ENCODE data around the gene EGFR. TPM values are rescaled to one million over a fixed set of nuclear protein-coding genes. Genes with fewer than 3 reads are reported as not detected.

The EGFR gene
- total RNA-seq, 2 experiments from 2014 or later: not detected

DNA sequence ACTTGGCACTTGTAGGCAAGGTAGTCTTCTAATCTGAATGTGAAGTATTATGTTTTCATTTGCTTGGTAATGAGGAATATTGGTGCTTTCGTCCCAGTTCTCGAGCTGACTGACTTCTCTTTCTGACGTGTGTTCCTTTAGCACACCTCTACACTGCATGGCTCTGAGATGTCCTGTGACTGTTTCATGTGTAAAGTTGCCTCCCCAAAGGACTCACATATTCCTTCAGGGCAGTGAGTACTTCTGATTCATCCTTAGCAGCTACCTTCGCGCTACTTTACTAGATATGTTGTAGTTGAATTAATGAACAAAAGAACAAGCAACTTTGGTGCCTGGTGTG, 113.7 kb downstream of the EGFR start:
- POLR2A ChIA-PET: no interaction called here
- no peaks in the 10 kb centered on the region for H3K9me3 Mint-ChIP-seq
- no peak overlapping the region for H3K4me3 Mint-ChIP-seq

DNA sequence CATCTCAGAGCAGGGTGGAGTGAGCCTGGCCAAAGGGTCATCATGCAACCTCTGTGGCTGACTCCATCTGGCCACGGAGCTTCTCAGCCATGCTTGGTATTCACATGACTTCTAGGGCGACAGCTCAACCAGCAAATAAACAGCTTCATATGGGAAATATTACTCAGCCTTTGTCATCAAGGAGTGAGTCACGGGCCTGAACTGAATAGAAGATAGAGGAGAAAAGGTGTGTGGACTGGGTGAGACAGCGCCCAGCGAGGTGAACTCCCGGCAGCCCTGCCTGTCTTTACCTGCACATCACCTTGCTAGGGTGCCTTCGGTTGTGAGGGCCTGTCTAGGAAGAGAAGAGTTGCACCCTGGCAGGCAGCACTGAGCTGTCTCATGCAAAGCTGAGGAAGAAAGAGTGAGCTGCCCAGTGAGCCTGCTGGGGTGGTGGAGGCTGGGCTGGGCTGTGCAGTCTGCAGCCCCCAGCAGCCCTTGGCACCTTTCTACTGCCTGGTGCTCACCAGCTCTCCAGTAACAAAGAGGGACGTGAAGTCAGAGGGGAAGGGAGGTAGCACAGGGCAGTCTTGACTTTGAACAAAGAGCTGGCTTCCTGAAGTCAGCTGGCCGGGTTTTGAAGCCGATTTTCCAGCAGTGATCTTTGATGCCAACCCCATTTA, 114.2 kb downstream of the EGFR start:
- CTCF ChIA-PET: interaction anchor here (1.0 kb wide), 1 partner anchor 122 kb away, joined by 3 read pairs; no protein-coding TSS in a partner anchor
- no peak for DNase-seq
- H3K27me3 Mint-ChIP-seq: peaks cover 21% of the 10 kb centered on the region
- no peaks in the 10 kb centered on the region for H3K36me3 Mint-ChIP-seq (ENCODE audit: low read depth)
- H3K4me3 Mint-ChIP-seq: no peak overlapping the region
- H3K27ac Mint-ChIP-seq: no peak overlapping the region
- H3K4me1 Mint-ChIP-seq: peaks cover 20% of the 10 kb centered on the region
- no peaks in the 10 kb centered on the region for H3K9me3 Mint-ChIP-seq
- POLR2A ChIA-PET: no interaction called here

More for the DNA sequence above, 113.7 kb downstream of the EGFR start:
- CTCF ChIA-PET: interaction anchor here (1.0 kb wide), 1 partner anchor 123 kb away, joined by 3 read pairs; no protein-coding TSS in a partner anchor
- Mint-ChIP-seq H3K36me3 (ENCODE audit: low read depth) (no peaks in the 10 kb centered on the region), H3K27me3 (peaks cover 17% of the 10 kb centered on the region), H3K4me1 (peaks cover 20% of the 10 kb centered on the region), H3K27ac (no peak overlapping the region)
- no peak for DNase-seq

DNA sequence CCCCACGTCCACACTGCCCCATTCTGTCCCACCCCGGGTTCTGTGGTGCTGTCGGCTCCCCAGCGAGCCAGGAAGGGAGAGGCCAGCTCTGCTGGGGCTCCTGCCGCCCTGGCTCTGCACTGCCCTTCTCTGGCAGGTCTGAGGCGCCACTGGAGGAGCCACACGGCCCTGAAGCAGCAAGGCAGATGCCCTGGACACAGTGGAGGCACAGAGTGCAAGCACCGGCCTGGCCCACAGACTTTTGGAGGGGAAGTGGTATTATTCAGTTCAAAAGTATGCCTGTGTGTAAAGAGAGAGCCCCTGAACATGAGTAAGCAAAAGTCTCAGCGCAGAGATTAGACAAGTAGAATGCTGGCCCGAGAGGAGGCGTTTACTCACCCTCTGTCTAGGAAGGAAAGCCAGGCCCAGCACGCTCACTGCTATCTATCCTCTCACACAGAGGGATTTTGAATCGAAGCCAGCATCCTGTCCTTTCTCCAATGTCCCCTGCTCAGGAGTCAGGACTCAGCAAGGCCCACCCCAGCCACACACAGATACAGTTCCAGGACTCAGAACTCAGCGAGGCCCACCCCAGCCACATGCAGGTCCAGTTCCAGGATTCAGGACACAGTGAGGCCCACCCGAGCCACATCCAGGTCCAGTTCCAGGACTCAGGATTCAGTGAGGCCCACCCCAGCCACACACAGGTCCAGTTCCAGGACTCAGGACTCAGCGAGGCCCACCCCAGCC, 115.0 kb downstream of the EGFR start:
- Mint-ChIP-seq H3K36me3 (ENCODE audit: low read depth) (no peaks in the 10 kb centered on the region), H3K4me3 (no peak overlapping the region), H3K9me3 (no peaks in the 10 kb centered on the region), H3K27me3 (peaks cover 22% of the 10 kb centered on the region), H3K4me1 (peaks cover 20% of the 10 kb centered on the region), H3K27ac (no peak overlapping the region)
- POLR2A ChIA-PET: no interaction called here
- CTCF ChIA-PET: interaction anchor here (1.0 kb wide), 1 partner anchor 121 kb away, joined by 3 read pairs; no protein-coding TSS in a partner anchor
- no peak for DNase-seq

DNA sequence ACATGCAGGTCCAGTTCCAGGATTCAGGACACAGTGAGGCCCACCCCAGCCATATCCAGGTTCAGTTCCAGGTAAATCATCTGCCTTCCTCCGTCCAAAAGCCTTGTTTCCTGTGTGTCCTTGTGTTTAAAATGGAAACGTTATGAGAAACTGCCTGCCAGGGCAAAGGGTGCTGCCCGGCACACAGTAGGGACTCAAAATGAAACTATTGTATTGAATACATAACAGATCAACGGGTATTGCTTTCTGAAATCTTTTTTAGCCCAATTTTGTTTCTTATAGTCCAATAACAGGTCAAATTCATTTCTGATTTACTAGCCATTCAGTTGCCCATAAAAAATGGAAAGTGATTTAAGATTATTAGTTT, 115.5 kb downstream of the EGFR start:
- Mint-ChIP-seq H3K27me3 (peaks cover 22% of the 10 kb centered on the region), H3K36me3 (ENCODE audit: low read depth) (no peaks in the 10 kb centered on the region), H3K9me3 (no peaks in the 10 kb centered on the region), H3K4me1 (peaks cover 20% of the 10 kb centered on the region), H3K27ac (no peak overlapping the region), H3K4me3 (no peak overlapping the region)
- no peak for DNase-seq
- ChIA-PET CTCF (no interaction called here), POLR2A (no interaction called here)

DNA sequence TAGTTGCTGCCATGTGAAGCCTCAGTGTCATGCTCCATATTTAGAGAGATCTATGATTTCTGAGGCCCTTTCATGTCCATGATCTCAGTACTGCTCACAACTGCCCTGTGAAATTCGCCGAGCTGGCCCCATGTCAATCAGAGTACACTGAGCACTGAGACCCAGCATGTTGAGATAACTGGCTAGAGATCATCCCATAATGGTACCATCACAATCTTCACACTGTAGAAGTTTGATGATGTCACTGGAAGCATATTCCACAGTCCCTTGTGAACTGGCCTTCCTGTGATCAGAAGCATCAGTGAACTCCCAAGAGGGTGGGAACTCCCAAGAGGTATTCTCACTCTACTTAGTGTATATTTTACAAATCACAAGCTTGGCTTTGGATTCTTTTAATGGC, 116.0 kb downstream of the EGFR start:
- CTCF ChIA-PET: no interaction called here
- H3K9me3 Mint-ChIP-seq: no peaks in the 10 kb centered on the region
- DNase-seq: no peak

DNA sequence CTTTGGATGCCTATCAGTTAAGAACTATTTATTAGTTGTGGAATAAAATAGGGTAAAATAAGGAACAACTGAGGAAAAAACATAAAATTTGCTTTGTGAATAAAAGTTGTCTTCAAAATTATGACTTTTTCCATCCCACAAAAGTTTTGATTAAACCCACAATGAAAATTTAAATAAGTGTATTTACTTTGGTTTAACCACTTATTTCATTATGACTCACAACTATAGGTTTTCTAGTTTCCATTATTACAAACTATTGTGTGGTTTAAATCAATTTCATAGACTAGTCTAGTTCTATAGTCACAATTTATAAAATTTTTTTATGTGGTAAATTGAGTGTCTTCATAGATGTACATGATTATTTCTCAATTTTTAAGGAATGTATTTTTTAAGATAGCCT, 116.6 kb downstream of the EGFR start:
- no peaks in the 10 kb centered on the region for H3K36me3 Mint-ChIP-seq (ENCODE audit: low read depth)
- ChIA-PET POLR2A (no interaction called here), CTCF (no interaction called here)
- peaks cover 22% of the 10 kb centered on the region for H3K27me3 Mint-ChIP-seq
- H3K4me1 Mint-ChIP-seq: peaks cover 20% of the 10 kb centered on the region
- no peak for DNase-seq
- H3K9me3 Mint-ChIP-seq: no peaks in the 10 kb centered on the region
- no peak overlapping the region for H3K27ac Mint-ChIP-seq
- no peak overlapping the region for H3K4me3 Mint-ChIP-seq

More for the DNA sequence above, 116.0 kb downstream of the EGFR start:
- no peak overlapping the region for H3K4me3 Mint-ChIP-seq
- H3K36me3 Mint-ChIP-seq (ENCODE audit: low read depth): no peaks in the 10 kb centered on the region
- H3K27ac Mint-ChIP-seq: no peak overlapping the region
- POLR2A ChIA-PET: no interaction called here
- peaks cover 22% of the 10 kb centered on the region for H3K27me3 Mint-ChIP-seq
- peaks cover 20% of the 10 kb centered on the region for H3K4me1 Mint-ChIP-seq

DNA sequence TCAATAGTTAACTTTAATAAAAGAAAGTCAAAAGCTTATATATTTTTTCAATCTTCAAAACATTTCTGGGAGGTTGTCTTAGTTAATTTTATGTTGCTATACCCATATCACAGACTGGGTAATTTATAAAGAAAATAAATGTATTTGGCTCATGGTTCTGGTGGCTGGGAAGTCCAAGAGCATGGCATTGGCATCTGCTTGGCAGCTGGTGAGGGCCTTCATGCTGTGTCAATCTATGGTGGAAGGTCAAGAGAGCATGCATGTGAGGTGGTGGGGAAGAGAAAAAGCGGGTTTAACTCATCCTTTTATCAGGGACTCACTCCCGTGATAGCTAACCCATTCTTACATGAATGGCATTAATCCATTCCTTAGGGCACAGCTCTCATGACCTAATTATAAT, 119.8 kb downstream of the EGFR start:
- CTCF ChIA-PET: no interaction called here
- Mint-ChIP-seq H3K4me3 (no peak overlapping the region), H3K27ac (no peak overlapping the region), H3K9me3 (no peaks in the 10 kb centered on the region), H3K27me3 (peaks cover 21% of the 10 kb centered on the region), H3K36me3 (ENCODE audit: low read depth) (no peaks in the 10 kb centered on the region), H3K4me1 (peaks cover 11% of the 10 kb centered on the region)
- DNase-seq: no peak
- POLR2A ChIA-PET: no interaction called here

DNA sequence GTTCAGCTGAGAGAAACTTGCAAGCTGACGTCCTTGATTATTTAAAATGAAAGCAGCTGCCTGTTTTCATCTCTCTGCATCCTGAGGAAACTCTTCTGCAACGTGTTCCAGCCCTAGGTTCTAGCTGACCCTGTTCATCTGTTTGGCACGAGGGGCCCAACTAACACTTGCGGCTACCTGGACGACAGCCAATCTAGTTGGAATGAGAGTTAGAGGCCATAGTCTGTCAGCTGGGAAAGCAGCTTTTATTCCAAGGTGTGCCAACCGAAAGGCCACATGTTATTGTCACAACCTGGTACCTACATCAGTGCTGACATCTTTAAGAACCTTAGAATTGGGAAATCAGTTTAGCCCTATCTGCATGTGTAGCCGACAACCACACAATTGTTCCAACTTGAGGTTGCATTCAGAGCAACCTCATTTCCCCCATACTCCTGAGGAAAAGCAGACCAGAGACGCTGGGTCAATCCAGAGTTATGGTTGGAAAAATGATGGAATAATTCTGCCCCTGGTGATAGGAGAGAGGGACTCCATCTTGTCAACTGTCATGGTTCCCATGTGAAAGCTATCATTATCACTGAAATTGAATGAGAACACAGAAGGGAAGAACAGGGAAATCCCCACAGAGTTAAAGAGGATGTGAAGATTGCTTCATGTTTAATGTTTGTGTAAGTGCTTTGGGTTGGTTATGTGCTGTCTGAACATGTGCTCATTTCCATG, 121.6 kb downstream of the EGFR start:
- H3K4me1 Mint-ChIP-seq: peaks cover 3% of the 10 kb centered on the region
- no peak for DNase-seq
- no peak overlapping the region for H3K4me3 Mint-ChIP-seq
- H3K27ac Mint-ChIP-seq: no peak overlapping the region
- CTCF ChIA-PET: no interaction called here
- peaks cover 21% of the 10 kb centered on the region for H3K27me3 Mint-ChIP-seq
- POLR2A ChIA-PET: no interaction called here
- no peaks in the 10 kb centered on the region for H3K36me3 Mint-ChIP-seq (ENCODE audit: low read depth)
- H3K9me3 Mint-ChIP-seq: no peaks in the 10 kb centered on the region

DNA sequence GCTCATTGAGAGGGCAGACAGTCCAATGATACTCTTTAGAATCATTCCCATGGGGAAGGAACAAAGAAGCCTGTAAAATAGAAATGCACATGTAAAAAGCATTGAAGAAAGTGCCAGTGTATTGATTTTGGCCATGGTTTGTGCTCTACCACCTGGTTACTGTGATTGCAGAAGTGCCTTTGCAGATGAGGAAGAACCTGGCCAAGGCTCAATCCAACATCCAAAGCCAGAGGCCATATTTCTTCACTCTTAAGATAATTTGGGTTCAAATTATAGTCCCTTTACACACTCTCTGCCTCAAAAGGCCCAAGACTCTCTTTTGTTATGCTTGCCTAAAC, 122.1 kb downstream of the EGFR start:
- Mint-ChIP-seq H3K27ac (no peak overlapping the region), H3K9me3 (no peaks in the 10 kb centered on the region), H3K4me1 (peaks cover 3% of the 10 kb centered on the region), H3K36me3 (ENCODE audit: low read depth) (no peaks in the 10 kb centered on the region), H3K4me3 (no peak overlapping the region), H3K27me3 (peaks cover 21% of the 10 kb centered on the region)
- ChIA-PET POLR2A (no interaction called here), CTCF (no interaction called here)
- no peak for DNase-seq

DNA sequence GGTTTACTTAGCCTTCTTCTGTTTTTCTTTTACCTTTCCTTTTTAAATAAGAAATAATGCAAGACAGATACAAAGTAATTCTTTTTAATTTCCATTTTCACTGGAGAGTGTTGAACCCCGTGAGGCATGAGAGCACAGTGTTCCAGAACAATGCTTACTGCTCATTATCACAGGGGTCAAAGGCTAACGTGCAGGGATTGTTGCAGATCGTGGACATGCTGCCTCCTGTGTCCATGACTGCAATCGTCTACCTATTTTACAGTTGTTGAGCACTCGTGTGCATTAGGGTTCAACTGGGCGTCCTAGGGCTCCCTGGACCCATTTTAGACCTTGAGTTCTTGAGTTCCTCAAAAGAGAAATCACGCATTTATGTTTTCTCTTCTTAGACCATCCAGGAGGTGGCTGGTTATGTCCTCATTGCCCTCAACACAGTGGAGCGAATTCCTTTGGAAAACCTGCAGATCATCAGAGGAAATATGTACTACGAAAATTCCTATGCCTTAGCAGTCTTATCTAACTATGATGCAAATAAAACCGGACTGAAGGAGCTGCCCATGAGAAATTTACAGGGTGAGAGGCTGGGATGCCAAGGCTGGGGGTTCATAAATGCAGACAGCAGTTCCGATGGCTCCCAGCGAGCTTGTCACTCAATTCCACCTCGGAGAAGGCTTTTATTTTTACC, 124.2 kb downstream of the EGFR start:
- H3K9me3 Mint-ChIP-seq: no peaks in the 10 kb centered on the region
- CTCF ChIA-PET: no interaction called here
- peaks cover 8% of the 10 kb centered on the region for H3K27me3 Mint-ChIP-seq
- no peak for DNase-seq
- H3K27ac Mint-ChIP-seq: no peak overlapping the region
- no peak overlapping the region for H3K4me3 Mint-ChIP-seq
- no peaks in the 10 kb centered on the region for H3K36me3 Mint-ChIP-seq (ENCODE audit: low read depth)
- POLR2A ChIA-PET: no interaction called here
- peaks cover 3% of the 10 kb centered on the region for H3K4me1 Mint-ChIP-seq

DNA sequence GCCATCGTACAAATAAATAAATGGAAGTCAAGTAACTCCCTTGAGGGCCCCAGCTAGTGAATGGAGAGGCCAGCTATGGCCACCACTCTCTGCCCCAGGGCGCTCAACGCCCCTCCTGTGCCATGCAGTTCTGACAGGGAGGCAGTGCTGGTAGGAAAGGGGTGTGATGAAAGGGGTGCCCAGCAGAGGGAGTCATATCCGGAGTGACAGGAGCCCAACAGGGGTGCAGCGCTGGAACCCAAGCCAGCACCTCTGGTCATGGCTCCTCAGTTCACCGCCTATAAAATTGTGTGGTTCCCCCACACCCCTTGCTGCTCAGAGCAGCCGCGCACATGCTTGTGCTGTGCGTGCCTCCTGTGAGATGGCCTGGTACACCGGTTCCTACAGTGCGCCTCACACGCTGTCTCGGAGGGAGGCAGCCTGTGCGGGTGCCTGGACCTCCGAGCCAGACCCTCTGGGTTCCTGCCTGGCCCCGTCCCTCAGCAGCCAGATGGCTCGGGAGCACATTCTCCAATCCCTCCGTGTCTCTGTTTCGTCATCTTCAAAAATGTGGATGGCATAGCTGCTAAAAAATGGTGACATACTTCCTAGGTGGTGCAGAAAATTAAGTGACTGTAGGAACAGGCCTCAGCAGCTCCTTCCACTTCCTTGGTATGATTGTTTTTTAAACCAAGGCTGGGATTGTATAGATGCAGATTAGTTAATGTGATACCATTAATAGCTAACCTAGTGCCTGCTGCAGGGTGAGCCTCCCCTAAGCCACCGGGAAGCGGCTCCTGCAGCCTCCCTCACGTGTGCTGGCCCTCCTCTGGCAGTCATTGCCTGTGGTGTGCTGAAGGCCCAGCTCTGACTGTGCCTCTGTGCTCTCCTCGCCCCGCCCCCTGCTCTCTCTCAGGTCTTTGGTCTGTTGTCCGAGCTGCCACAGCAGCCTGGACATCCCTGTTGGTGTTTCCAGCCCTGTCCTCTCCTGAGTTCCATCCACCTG, 125.8 kb downstream of the EGFR start:
- CTCF ChIA-PET: interaction anchor here (1.7 kb wide), 1 partner anchor 111 kb away, joined by 5 read pairs; no protein-coding TSS in a partner anchor
- no peaks in the 10 kb centered on the region for H3K36me3 Mint-ChIP-seq (ENCODE audit: low read depth)
- H3K27ac Mint-ChIP-seq: no peak overlapping the region
- POLR2A ChIA-PET: no interaction called here
- H3K4me3 Mint-ChIP-seq: no peak overlapping the region
- DNase-seq: no peak
- peaks cover 4% of the 10 kb centered on the region for H3K27me3 Mint-ChIP-seq
- H3K9me3 Mint-ChIP-seq: no peaks in the 10 kb centered on the region
- H3K4me1 Mint-ChIP-seq: peaks cover 3% of the 10 kb centered on the region

DNA sequence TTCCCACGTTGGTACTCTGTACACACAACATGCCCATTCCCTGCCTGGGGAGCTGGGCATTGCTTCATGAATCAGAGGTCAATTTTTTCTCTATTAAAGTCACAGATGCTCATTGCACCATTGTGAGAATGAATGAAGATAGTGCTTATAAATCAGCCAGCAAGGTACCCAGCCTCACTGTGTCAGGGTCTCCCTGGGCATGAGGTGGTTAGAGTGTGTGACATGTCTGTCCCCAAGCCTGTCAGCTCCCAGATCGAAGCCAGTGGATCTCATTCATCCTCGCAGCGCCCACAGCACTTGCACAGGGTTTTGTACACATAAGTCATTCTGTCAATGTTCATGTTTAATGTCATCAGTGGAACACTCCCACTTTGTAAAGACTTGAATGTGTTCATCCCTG, 126.8 kb downstream of the EGFR start:
- CTCF ChIA-PET: interaction anchor here (1.7 kb wide), 1 partner anchor 110 kb away, joined by 5 read pairs; no protein-coding TSS in a partner anchor

More for the DNA sequence above, 126.8 kb downstream of the EGFR start:
- Mint-ChIP-seq H3K9me3 (no peaks in the 10 kb centered on the region), H3K36me3 (ENCODE audit: low read depth) (no peaks in the 10 kb centered on the region), H3K27ac (no peak overlapping the region), H3K4me3 (no peak overlapping the region), H3K27me3 (peaks cover 4% of the 10 kb centered on the region), H3K4me1 (peaks cover 2% of the 10 kb centered on the region)
- POLR2A ChIA-PET: no interaction called here
- DNase-seq: no peak

All from activated CD4-positive, alpha-beta memory T cell treated with anti-CD3 and anti-CD28 coated beads, Interleukin-2, amount 10 ng/mL, durations not matched to agents 7 days and 5 days (primary cell).